Left lobe of liver (tissue), 2 donors: Measurements from ENCODE around the gene CAMK1D. TPM values are rescaled to one million over a fixed set of nuclear protein-coding genes. Genes with fewer than 3 reads are reported as not detected.
"Not testable (repeated sequence)": the region's sequence is repeated elsewhere in the genome, so short reads cannot be mapped to it uniquely, and the experiment has no call there.

ENCODE experiments used
- ATAC-seq: fragments of 200-7000 bp; cut with Tn5 transposase; one replicate; pipeline ENCODE4 v1.9.1; 2020; ENCODE audit warnings: mild to moderate bottlenecking, moderate library complexity
- DNase-seq: peaks from one replicate; pipeline ENCODE4 v3.0.0-alpha.2; 2020; ENCODE audit warnings: low spot score
- total RNA-seq: library from RNA; stranded (reverse); gene quantifications from one replicate; pipeline ENCODE4 v1.2.1, GENCODE V29; 2021
- donor health status: DM: no; HTN: no; CAD: no; lungs with moderate emphysema.
- donor health status: DM: no; HTN: yes; CAD: no.

The CAMK1D gene
- total RNA-seq, 1 donor from 2014 or later = 8.1 TPM

DNA sequence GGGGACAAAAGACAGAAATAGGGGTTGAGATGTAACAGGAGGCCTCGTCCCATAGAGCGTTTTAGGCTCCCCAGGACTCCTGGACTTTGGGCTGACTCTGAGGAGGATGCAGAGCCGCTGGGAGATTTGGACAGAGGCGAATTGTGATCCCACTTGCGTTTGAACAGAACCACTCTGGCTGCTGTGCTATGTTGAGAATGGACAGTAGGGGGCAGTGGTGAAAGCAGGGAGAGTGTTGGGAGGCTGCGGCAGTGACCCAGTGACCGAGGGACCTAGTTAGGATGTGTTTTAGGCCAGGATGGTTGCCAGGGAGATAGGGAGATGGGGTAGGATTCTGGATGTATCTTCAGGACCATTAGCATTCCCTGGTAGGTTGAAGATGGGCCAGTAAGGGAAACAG is 380.5 kb downstream of the CAMK1D start:
- DNase-seq (no peak), ATAC-seq (peak; percentile 20)

DNA sequence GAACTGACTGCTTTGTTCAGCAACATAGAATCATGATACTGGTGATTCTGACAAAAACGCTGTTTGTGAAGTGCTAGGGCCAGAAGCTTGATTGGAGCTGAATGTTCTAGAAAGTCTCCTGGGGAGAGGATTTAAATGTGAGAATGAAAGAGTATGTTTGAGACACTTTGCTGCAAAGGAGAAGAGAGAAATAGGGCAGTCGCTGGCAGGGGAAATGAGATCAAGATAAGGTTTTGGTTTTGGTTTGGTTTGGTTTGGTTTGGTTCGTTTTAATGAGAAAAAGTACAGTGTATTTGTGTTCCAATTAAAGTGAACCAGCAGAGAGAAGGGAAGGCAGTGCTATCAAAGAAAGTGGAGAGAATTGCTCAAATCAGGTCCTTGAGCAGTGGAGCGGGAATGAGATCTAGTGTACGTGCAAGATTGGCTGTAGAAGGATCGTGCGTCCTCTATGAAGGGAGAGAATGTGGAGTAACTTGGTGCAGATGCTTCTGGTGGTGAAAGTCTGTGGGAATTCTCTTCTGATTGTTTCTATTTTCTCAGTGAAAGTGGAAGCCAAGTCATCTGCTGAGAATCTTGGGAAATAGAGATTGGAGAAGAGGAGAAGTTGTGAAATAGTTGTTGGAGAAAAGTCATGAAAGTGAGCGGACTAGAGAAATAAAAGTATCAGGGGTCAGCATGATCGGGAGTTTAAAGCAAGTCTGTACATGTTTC is 381.6 kb downstream of the CAMK1D start:
- ATAC-seq (no peak), DNase-seq (no peak)

DNA sequence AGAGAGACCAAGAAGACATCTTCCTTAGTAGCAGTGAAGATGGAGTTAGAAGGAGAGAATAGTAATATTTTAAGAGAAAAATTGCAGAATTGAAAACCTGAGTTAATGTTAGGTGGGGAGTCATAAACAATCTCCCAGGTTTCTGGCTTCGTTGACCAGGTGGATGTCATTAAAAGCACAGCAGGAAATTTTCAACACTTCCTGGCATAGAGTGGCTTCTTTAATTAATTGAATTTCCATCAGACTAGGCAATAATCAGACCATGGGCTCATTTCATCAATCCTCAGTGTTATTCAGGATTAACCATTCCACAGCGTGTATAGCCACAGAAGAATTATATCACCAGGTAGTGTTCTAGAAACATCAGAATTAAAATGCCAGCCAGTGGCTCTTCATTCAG is 383.9 kb downstream of the CAMK1D start:
- DNase-seq = no peak
- ATAC-seq = no peak

DNA sequence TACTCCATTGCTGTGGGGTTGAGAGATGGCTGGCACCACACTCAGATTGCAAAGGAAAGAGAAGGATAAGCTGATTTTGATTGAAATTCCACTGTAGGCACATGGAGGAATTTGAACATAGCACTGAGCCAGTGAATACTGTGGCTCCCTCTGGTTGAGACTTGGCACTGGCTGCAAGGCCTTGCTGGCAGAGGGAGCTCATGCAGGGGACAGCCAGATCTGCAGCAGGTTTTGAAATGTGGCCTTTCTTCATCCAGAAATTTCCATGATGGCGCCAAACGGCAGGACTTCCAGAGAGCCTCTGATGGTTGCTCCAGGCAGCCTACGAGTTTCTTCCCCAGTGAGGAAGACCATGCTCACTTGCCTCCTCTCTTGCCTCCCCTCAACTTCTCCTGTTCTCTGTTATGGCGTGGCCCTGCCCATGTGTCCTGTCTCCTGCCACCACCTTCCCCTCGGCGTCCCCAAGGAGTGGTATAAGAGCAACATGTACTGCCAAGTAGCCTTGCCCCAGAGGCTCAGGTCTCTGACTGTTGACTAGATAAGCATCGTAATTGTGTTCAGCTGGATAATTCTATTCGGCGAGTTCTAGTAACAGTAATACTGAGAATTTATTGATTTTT is 386.6 kb downstream of the CAMK1D start:
- peak; percentile 50 for DNase-seq
- ATAC-seq = peak; percentile 73

DNA sequence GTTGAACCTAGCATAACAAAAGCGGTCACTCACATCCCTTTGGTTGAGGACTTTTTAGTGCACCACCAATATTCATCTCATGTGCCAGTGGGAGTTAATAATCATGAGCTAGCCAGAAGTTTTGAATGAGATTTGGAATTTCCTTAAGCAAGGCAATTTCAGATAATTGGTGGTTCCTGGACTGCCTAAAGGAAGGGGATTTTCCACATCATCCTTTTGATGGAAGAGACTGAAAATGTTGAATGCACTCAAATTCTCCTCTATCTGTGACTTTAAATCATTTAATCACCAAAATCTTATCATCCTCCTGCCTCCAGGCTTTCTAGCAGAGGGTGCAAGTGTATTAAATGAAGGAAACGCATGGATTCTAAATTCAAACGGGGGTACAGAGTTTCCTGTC is 391.5 kb downstream of the CAMK1D start:
- ATAC-seq = no peak
- DNase-seq = no peak

DNA sequence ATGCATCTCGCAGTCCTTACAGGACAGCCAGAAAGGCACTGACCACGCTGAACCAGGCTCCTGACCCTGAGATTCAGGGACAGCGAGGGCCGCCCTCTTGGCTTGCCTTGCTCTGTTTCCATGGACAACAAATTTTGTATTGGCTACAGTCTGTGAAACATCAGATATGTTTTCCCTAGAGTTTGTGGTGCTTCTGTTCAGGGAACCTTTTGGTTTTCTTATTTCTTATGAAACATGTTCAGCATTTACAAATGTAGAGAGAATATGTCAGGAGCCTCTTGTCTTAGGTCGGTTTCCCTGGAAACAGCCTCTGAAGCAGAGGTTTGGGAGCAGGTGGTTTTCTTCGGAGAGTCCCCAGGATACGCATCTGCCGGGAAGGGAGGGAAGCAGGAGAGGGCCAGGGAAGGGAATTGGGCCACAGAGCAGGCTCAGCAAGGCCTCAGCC is 392.0 kb downstream of the CAMK1D start:
- ATAC-seq (no peak), DNase-seq (no peak)

DNA sequence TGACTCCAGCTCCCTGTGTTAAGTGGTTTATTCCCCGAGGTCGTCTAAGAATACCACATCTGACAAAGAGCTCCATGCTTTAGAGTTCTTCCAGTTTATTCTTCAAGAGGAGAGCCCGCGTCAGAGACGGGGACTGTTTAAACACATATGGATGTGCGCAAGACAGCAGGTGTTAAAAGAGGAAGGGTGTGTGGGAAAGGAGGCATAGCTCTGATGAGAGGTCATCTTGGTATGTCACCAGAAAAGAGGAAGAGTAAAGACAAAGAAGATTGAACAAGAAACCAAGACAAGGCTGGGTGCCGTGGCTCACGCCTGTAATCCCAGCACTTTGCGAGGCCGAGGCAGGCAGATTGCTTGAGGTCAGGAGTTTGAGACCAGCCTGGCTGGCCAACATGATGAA is 393.4 kb downstream of the CAMK1D start:
- no peak for ATAC-seq

DNA sequence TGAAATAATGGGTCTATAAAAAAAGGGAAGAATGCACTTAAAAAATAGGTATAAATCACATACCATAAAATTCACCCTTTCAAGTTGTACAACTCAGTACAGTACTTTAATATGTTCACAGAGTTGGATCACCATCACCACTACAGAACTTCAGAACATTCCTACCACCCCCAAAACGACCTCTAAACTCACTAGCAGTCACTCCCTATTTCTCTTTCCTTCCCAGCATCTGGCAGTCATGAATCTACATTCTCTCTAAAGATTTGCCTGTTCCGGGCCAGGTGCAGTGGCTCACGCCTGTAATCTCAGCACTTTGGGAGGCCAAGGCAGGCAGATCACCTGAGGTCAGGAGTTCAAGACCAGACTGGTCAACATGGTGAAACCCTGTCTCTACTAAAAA is 394.1 kb downstream of the CAMK1D start:
- ATAC-seq, DNase-seq: not testable (repeated sequence)

More for the DNA sequence above, 393.4 kb downstream of the CAMK1D start:
- no peak for DNase-seq

DNA sequence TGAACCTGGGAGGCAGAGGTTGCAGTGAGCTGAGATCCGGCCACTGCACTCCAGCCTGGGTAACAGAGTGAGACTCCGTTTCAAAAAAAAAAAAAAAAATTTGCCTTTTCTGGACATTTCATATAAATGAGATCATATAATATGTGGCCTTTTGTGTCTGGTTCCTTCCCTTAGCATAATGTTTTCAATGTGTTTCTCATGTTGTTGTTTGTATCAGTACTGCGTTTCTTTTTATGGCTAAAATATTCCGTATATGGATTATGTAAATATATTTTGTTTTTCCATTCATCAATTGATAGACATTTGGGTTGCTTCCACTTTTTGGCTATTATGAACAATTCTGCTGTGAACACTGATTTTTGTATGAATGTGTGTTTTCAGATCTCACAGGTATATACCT is 394.6 kb downstream of the CAMK1D start:
- DNase-seq (no peak), ATAC-seq (no peak)

DNA sequence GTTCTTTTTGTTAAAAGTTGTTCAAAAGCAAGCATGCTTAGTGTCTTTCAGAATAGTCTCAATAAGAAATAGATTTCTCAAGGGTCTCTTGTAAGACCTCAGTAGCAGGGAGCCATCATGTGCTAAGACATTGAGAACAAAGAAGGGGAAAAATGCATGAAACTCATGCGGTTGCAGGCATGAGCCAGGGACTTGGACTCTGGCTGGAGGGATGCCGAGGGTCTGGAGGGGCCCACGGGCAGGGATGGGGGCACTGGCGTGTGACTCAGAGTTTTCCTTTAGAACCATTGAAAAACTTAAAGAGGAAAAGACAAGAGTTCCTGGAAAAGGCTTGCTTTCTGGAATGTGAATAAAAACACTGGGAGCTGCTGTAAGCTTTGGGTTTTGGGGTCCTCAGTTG is 398.8 kb downstream of the CAMK1D start:
- DNase-seq (no peak), ATAC-seq (no peak)

DNA sequence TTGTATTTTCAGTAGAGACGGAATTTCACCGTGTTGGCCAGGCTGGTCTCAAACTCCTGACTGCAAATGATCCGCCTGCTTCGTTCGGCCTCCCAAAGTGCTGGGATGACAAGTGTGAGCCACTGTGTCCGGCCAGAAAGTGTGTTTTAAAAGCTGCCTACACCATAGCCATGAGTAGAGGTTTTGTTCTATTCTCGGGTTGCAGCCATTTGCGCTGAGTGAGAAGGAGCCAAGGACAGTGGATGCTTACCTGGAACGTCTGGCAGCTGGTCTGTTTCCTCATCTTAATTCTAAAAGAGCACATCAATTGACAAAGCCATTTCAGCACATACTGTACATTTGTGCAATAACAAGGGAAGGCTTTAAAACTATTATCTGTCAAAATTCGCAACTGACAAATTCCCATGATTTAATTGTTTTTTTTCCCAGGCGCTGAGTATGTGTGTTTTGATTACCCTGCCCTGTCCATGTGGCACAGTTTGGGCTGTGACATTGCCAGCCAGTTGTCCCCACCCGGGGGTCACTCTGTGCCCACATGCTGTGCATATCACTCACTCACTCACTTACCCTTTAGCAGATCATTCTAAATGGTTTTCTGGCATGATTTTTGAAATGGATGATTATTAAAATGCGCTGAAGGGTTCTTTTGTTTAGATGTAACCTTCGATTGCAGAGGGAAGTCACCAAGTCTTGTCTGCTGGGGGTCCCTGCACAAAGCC is 400.6 kb downstream of the CAMK1D start:
- ATAC-seq (no peak), DNase-seq (no peak)

DNA sequence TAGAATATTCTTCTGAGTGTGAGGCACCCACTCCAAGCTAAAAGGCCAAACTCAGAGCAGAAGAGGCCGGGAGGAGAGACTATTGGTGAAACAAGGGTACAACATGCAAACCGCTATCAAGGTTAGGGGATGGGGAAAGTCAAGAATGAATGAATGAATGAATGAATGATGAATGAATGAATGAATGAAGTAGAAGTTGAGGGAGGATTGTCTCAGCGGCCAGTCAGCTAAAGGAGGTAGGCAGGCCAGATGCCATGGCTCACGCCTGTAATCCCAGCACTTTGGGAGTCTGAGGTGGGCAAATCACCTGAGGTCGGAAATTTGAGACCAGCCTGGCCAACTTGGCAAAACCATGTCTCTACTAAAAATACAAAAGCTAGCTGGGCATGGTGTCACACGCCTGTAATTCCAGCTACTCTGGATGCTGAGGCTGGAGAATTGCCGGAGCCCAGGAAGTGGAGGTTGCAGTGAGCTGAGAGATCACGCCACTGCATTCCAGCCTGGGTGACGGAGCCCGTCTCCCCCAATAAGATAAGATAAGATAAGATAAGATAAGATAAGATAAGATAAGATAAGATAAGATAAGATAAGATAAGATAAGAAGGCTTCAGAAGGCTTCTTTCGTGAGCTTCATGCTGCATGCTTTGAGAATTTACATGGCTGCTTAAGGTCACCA is 401.3 kb downstream of the CAMK1D start:
- no peak for ATAC-seq

DNA sequence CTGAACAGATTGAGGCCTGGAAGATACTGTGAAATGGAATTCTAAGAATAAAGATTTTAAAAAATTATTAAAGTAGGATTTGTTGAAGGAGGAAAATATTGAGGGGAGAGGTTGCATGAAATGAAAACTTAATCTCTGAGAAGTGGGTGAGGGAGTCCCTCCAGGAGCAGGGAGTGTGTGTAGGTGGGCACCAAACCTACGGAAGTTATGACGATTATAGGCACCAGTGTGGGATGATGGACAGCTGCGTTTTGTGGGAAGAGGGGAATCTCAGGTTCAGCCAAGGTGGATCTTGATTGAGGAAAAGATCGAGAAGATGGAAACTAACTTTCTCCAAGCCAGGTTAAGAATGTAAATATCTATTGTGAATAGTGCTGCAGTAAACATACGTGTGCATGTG is 405.7 kb downstream of the CAMK1D start:
- ATAC-seq (no peak), DNase-seq (no peak)

More for the DNA sequence above, 401.3 kb downstream of the CAMK1D start:
- DNase-seq = no peak

DNA sequence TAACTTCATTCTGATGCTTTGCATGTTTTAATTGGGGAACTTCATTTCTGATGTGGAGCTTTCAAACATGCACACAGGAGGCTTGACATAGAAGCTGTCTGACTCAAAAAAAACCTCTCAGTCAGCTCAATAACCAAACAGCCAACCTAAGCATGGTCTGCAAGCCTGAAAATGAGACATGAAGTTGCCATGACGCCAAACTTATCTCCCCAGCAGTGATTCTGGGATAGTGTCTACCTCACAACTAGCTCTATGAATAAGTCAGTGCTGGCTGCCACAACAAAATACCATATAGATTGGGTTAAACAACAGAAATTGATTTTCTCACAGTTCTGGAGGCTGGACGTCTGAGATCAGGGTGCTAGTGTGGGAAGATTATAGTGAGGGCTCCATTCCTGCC is 408.0 kb downstream of the CAMK1D start:
- DNase-seq (no peak), ATAC-seq (no peak)

DNA sequence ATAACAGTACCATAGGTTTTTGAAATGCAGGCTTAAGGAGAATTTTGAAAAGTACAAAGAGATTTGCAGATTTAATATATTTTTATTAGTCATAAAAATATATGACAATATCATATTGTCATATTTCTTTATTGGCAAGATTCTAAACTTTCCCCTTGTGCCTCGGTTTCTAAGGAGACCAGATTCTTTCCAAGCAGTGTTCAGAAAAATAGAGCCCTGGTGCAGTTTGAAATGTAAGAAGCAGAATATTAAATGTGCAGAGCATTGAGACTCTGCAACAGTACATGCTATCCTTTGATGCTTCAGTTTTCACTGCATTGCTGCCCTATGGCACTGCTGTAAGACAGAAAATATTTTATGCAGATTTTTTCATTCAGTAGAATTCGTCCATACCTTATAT is 408.9 kb downstream of the CAMK1D start:
- no peak for ATAC-seq
- no peak for DNase-seq

DNA sequence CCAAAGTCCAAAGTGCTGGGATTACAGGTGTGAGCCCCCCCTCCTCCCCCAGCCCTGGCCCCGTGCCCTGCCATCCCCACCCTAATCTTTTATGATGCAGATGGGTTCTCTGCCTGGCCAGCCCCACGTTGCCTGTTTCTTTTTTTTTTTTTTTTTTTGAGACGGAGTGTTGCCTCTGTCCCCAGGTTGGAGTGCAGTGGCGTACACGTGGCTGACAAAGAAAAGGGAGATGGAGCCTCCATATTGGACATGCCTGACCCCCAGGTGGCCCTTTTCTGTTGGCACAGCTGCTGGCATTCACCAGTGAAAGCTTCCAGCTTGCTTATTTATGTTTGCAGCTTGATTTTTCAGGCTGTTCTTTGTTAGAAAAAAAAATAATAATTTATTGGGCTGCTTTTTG is 416.9 kb downstream of the CAMK1D start:
- ATAC-seq (no peak), DNase-seq (no peak)

DNA sequence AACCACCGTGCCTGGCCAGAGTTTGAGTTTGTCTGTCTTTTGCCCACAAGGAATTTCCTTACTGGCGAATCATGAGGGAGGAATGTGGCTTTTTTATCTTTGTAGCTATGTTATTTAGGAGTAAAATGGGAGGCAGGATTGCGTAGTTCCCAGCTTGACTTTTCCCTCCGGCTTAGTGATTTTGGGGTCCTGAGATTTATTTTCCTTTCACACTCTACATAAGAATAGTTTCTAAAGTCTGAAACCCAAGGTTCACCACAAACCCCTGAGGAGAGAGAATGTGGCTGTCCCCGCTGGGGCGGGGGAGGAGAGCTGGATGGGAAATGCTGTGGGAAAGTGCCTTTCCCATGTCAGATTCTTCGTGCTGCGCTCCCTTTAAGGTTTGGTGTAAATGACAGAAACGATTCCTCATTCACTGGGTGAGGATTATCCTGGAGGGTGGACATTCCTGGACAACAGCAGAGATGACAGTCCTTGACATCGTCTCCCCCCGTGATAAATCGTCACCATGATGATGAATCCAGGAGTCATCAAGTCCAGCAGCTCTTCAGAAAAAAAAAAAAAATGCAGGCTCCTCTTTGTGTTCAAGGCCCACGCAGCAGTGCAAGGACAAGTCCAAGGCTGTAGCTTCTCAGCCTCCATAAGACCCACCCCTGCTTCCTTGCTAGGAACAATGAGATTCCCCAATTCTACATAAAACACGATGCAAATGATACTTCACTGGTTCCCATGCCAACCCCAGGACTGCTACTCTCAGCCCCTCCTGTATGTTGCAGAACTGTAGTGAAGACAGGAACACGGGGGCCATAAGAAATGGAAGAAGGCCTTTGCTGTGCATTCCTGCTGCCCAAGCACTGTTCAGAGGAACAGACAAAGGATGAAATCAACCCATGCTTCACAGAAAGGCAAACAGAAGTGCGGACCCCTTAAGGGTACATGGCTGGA is 419.1 kb downstream of the CAMK1D start:
- DNase-seq (no peak), ATAC-seq (no peak)

DNA sequence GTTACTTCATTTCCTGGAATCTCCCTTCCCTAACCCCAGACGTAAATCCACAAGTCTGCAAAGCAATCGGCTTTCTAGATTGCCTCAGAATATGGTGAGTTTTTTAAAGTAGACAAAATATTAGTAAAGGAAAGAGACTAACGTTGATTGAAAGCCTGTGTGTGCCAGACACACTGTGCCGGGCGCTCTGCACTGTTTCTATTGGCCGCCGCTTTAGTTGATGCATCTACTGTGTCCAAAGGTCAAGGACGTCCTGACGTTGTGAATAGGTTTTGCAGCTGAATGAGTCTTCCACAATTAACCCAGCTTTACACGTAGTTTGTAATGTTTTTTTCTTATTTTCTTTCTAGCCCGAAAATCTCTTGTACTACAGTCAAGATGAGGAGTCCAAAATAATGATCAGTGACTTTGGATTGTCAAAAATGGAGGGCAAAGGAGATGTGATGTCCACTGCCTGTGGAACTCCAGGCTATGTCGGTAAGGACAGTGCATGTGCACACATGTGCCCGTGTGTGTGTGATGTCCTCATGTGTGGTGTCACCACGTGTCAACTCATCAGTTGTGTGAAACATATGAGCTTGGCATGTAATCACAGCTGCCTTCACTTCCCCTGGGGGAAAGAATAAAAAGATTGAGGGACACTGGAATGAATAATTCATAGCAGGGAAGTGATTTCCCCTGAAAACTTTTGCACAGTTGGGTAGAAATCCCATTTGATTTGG is 420.1 kb downstream of the CAMK1D start:
- no peak for ATAC-seq

DNA sequence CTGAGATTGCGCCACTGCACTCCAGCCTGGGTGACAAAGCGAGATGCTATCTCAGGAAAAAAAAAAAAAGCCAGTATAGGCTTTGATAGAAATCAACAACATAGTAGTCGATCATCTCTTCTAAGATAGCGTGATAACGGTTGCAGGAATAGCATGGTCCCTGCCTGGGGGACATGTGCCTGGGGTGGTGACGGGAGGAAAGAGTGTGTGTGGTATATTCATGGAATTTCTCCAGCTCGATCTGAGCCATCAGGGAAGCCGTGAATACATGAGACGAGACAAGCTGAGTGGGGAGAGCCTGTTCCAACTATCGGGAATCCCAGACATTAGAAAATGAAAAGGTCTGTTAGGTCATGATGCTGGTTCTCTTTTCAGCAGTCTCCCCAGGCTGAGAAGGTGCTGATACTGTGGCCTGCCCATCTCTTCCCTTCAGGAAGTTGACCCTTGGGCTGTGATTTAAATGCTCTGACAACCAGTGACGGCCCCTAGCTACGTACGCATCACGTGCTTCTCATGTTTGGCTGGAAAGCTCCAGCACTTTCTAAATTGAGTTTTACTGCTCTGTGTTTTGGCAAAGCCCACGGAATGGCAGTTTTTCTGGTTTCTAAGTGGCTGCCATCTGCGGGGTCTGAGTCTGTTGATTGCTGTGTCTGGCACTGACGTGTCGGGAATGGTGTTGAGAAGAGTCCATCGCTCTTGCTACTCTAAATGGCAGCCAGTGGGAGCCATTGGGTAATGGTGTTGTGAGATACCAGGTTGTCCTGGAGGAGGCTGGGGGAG is 422.8 kb downstream of the CAMK1D start:
- ATAC-seq (no peak), DNase-seq (no peak)

More for the DNA sequence above, 420.1 kb downstream of the CAMK1D start:
- DNase-seq = no peak
